ENCODE data around the gene GABRP.
"Not testable (repeated sequence)": the region's sequence is repeated elsewhere in the genome, so short reads cannot be mapped to it uniquely, and the experiment has no call there.

The GABRP gene

DNA sequence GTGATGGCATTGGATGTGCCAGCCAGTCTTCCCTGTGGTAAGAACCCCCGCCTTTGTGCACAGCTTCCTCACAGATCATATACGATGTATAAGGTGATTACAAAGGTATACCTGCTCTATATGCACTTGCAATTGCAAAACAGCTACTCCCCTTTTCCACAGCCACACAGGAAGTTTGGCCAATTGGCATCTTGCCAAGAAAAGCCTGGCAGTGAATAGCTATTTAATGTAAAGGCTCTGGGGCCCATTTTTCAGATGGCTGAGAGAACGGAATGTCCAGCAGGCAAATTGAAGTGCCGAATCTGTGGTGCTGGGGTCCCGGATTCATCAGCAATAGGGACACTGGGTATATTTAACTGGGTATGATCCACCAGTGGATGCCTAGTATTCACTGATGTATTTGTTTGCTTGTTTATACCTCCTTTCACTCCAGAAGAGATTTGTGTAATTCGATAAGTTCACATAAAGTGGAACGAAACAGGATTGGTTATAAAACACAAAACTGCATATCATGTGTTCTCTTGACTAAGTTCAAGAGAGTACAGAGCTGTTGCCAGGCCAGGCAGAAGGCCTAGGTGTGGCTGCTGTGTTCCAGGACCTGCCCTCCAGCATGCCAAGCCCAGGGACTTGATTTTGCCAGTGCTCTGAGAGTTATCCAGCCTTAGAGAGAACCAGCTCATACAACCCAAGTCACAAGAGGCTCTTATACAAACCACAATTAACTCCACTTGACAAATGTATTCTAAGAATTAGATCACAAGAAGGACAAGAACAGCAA is 27.7 kb upstream of the GABRP start:
- no peak for DNase-seq (ENCODE audit: low read depth in 3 of 3, low spot score in 1 of 3)

DNA sequence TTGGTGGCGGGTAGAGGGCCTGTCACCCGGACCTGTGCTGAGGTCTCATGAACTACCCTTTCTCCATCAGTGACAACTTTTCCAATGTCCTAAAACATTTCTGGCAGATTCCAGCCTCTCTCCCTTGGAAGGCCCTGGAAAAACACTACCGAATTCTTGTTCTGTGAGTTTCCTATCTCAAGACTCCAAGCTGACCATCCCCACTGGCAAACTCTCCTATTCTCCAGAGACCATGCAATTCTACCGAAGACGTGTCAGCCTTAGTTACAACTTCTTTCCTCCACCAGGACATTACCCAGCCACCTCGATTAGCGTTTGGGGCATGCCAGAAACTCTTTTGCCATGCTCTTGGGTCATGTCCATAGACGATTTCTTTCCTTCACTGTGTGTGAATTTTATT is 26.8 kb upstream of the GABRP start:
- DNase-seq (ENCODE audit: low read depth in 3 of 3, low spot score in 1 of 3), result no peak

GRCh38 chr5:170757182-170757601 is 26.3 kb upstream of the GABRP start:
- no peak for DNase-seq (ENCODE audit: low read depth in 3 of 3, low spot score in 1 of 3)

DNA sequence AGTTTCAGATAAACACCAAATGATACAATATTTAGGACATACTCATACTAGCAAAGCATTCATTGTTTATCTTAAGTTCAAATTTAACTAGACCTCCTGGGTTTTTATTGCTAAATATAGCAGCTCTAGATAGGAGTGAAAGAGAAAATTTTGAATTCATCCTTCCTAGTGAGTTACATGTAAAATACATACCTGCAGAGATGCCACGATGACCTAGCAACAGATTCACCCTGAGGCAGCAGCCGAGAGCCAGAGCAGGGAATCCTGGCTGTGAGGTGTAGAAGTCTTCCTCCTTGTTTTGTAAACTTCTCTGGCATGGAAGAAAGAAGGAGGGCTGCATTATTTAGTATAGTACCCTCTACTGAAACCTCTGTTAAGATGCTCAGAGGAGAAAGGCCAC is 25.9 kb upstream of the GABRP start:
- no peak for DNase-seq (ENCODE audit: low read depth in 3 of 3, low spot score in 1 of 3)

DNA sequence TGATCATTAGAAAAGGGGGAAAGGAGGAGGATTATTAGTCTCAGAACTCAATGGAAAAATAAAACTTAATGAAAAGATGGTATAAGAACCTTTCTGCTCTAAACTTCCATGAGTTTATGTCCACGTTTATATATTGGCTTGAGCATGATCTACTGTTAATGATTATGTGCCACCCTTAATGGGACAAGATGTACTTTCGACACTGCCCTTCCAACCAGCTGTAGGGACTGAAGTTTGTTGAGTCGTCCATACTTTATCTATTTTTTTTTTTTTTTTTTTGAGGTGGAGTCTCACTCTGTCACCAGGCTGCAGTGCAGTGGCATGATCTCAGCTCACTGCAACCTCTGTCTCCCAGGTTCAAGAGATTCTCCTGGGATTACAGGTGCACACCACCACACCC is 25.0 kb upstream of the GABRP start:
- DNase-seq (ENCODE audit: low read depth in 3 of 3, low spot score in 1 of 3), result no peak

DNA sequence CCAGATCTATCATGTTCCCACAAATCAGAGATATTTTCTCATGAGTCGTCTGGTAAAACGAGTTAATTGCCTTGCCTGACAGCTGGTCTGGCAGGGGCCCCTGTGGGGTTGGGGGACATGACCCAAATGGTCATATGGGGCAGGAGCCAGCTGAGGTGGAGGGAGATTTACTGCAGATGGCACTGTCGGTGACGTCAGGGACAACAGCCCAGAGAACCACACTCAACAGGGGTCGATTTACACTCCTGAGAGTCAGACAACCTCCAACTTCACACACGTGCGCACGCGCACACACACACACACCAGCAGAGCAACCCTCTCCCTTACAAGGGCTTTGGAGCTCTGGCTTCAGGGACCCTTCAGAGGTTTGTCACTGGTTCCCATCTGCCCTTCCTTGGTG is 23.4 kb upstream of the GABRP start:
- no peak for DNase-seq (ENCODE audit: low read depth in 3 of 3, low spot score in 1 of 3)

DNA sequence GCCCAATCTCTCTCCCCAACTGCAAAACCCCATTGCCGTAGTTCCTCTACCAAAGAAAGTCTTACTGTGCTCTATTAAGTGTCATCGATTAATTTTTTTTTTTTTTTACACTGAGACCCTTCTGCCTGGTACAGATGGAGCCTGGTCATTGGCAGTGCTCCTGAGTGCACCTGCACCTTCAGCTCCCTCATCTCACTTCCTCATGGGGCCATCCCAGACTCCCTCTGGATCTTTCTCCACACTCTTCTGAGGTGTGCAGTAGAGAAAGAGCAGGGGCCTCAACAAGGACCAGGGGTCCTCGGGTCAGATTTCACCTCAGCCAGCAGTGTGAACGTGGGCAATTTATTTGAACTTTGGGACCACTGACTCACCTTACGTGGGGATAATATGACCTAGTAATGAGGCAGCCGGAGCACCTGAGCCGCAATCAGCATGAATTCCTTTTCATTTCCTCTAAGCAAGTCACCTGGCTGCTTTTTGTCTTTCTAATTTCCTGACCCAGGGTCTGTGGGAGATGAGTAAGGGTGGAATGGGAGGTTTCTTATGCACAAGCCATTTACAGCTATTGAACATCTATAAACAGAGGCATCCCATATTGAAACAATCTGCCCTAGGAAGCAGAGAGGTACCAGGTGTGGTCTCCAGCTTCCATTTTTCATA is 22.3 kb upstream of the GABRP start:
- DNase-seq (ENCODE audit: low read depth in 3 of 3, low spot score in 1 of 3), result no peak

- DNase-seq (ENCODE audit: low read depth in 3 of 3, low spot score in 1 of 3), result no peak
Observed at GRCh38 chr5:170761708-170762066, 21.8 kb upstream of the GABRP start.

DNA sequence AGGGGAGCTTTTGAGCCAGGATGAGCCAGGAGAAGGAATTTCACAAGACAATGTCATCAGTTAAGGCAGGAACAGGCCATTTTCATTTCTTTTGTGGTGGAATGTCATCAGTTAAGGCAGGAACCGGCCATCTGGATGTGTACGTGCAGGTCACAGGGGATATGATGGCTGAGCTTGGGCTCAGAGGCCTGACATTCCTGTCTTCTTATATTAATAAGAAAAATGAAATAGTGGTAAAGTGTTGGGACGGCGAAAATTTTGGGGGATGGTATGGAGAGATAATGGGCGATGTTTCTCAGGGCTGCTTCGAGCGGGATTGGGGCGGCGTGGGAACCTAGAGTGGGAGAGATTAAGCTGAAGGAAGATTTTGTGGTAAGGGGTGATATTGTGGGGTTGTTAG is 21.2 kb upstream of the GABRP start:
- DNase-seq (ENCODE audit: low read depth in 3 of 3, low spot score in 1 of 3), result not testable (repeated sequence)

DNA sequence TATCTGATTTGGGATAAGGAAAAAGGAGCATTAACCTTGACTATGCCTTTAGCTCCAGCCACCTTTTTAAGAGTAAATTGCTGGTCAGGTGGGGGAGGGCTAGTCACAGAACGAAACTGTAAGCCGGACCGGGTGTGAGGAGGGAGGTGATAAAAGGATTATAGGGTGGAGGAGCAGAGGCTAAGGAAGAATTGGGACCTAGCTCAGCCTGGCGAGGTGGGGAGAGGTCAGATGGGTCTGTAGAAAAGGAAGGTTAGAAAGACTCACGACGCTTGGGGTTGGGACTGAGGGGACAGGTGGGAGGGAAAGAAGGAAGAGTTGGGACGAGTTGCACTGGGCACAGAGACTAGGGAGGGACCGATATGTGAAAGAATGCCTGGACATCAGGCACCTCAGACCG is 17.7 kb upstream of the GABRP start:
- DNase-seq (ENCODE audit: low read depth in 3 of 3, low spot score in 1 of 3), result not testable (repeated sequence)

DNA sequence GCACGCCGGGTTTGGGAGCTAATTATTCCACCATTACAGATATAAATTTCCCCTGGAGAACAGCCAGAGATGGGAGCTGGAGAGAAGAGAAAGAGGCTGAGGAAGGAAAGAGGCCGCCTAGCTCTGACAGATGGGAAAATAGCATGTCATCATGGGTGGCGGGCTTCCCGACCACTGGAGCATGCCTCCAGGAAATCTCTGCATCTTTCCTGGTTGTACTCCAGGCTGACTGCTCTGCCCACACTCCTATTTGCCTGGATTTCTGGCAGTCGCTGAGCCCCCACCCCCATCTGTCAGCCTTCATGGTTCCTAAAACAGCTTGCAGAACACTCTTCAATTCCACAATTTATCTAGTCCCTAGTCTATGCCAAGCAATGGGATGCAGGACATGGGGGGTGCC is 14.3 kb upstream of the GABRP start:
- DNase-seq (ENCODE audit: low read depth in 3 of 3, low spot score in 1 of 3), result no peak

DNA sequence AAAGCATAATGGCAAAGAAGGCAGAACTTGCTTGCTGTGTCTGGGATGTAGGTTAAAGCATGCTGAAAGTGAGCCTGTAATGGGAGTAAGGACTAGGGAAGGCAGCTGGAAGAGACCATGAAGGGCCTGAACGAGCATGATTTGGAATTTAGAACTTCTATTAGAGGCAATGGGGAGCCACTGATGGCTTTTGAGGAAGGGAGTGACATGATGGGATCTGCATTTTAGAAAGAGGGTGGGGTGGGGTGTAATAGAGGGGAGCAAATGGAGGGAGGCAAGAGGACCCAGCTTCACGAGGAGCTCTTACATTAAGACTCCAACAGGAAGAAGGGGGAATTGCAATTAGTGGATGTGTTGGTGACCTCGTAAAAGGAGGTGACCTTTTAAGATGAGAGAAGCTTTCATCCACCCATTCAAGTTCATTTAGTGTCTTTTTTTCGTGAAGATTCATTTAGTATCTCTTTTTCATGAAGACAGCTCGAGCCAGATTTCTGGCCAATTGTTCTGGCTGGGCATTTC is 13.6 kb upstream of the GABRP start:
- DNase-seq (ENCODE audit: low read depth in 3 of 3, low spot score in 1 of 3), result no peak

GRCh38 chr5:170771496-170771895 is 12.0 kb upstream of the GABRP start:
- no peak for DNase-seq (ENCODE audit: low read depth in 3 of 3, low spot score in 1 of 3)

GRCh38 chr5:170773024-170773985 is 10.2 kb upstream of the GABRP start:
- no peak for DNase-seq (ENCODE audit: low read depth in 3 of 3, low spot score in 1 of 3)

DNA sequence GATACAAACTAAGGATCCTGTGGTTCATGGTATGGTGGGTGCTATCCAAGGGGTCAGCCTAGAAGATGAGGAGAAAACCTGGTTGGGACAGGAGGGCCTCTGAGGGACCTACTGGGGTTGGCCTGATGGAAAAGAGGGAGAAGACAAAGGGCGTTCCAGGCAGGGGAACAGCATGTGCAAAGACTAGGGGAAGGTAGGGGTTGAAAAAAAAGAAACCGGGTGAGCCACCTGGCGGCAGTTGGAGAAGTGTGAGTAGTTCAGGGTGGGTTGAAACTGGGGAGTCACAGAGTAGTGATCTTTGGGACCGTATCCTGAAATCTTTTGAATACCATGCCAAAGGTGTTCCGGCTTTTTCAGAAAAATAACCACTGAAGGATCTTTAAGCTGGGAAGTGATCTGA is 8.7 kb upstream of the GABRP start:
- no peak for DNase-seq (ENCODE audit: low read depth in 3 of 3, low spot score in 1 of 3)

GRCh38 chr5:170781946-170782345 is 1.6 kb upstream of the GABRP start:
- DNase-seq (ENCODE audit: low read depth in 3 of 3, low spot score in 1 of 3), result no peak

- no peak for DNase-seq (ENCODE audit: low read depth in 3 of 3, low spot score in 1 of 3)
Observed at GRCh38 chr5:170782438-170782837, 1.1 kb upstream of the GABRP start.

DNA sequence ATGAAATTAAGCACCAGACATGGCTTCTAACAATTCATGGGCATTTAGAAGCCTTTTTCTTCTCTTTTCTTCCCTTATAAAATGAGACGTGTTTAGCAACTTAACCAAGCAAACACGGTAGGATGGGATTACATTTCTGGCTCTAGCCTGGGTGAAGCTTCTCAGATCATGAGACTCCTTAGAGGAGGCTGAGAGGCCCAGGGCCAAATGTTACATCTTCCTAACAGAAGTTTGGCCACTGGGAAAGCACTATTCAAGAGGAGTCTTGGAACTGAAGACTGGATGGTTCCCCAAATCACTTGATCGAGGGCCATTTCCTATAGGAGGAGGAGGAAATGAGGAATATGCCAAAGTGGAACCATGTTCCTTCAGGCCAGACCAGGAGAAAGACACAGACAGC is 1.9 kb downstream of the GABRP start:
- no peak for DNase-seq (ENCODE audit: low read depth in 3 of 3, low spot score in 1 of 3)

GRCh38 chr5:170787216-170787615 is 3.7 kb downstream of the GABRP start:
- DNase-seq (ENCODE audit: low read depth in 3 of 3, low spot score in 1 of 3), result no peak

DNA sequence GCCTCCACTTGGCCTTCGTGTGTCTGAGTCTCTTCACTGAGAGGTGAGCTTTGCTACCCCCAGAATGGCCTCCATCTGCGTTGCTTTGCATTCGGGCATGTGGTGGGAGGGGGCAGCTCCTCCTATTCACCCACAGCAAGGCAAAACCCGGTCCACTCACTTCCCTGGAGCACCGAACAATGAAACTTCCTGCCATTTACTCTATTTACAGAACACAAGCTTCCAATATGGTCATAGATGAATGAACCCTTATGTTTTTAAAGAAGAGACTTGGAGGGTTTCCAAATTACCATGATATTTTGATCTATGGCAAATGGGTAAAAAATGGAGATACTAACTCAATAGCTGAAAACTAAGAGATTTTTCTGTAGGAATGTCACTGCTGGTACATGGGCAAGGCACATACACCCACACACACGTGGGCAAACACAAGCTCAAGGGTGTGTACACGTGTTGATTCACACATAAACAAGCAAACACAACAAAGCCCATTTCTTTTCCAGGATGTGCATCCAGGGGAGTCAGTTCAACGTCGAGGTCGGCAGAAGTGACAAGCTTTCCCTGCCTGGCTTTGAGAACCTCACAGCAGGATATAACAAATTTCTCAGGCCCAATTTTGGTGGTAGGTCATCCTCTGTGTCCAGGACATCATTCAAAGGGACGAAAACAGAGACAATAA is 5.2 kb downstream of the GABRP start:
- no peak for DNase-seq (ENCODE audit: low read depth in 3 of 3, low spot score in 1 of 3)

GRCh38 chr5:170791325-170791954 is 7.9 kb downstream of the GABRP start:
- no peak for DNase-seq (ENCODE audit: low read depth in 3 of 3, low spot score in 1 of 3)
